K562 (cell line): Measurements from ENCODE around the gene MBNL2. TPM values are rescaled to one million over a fixed set of nuclear protein-coding genes. Genes with fewer than 3 reads are reported as not detected.

Experiments
- ATAC-seq: fragments of 200-7000 bp; cut with Tn5 transposase; 3 replicates; pipeline ENCODE4 v1.9.1; 2020; ENCODE audit warnings: moderate library complexity
- BruUV-seq: library from RNA; stranded (reverse); fragments of 400-500 nt; replicated peaks from 2 replicates; lab custom pipeline; 2021; lab: Mats Ljungman, UMichigan
- CTCF ChIA-PET: fragments of 300-600 bp; formaldehyde crosslinking; extraction: SDS; loops from one replicate; lab custom pipeline; 2021; ENCODE audit warnings: low intra/inter-chr PET ratio; lab: Yijun Ruan, JAX
- POLR2A ChIA-PET: fragments of 300-600, 350-650 bp; sonication (Branson Sonifier 250); formaldehyde crosslinking; extraction: SDS; loops from one replicate; lab custom pipeline; 2021; ENCODE audit warnings: antibody characterized with exemption, inconsistent platforms; lab: Yijun Ruan, JAX
- DNase-seq, 4 experiments: peaks; one replicate each; pipeline versions ENCODE4 v3.0.0 to v3.0.0-alpha.2; 2011 to 2018; ENCODE audit warnings: low spot score in 3 of 4, mixed read lengths in 3 of 4; ENCODE audit errors: extremely low read depth in 1 of 4
- FAIRE-seq: peaks from 2 replicates; lab custom pipeline; 2011; peaks lifted over from hg19 to GRCh38; lab: Jason Lieb, UNC
- H2AFZ ChIP-seq: 2 replicates; pipeline ENCODE4 v1.6.0; 2011; ENCODE audit warnings: low read depth, low read length, control low read depth, inconsistent platforms
- H3K27ac ChIP-seq: fragments of 200-600 bp; 3 replicates; pipeline ENCODE4 v1.8.0; 2011; ENCODE audit warnings: low read depth, mild to moderate bottlenecking, control low read depth, inconsistent platforms, low read length, moderate library complexity, mixed read lengths; ENCODE audit errors: extremely low read depth
- H3K27me3 ChIP-seq, 2 experiments: fragments of 300-600 bp in 1 of 2; 2 replicates in 1 of 2; 3 replicates in 1 of 2; pipeline versions ENCODE4 v1.6.0 to v1.8.0; 2011; ENCODE audit warnings: inconsistent platforms in 2 of 2, low read length in 2 of 2, mild to moderate bottlenecking in 1 of 2, mixed read lengths in 1 of 2, moderate library complexity in 1 of 2; ENCODE audit not compliant: control insufficient read depth in 2 of 2, insufficient read depth in 2 of 2
- H3K36me3 ChIP-seq: fragments of 300-600 bp; 3 replicates; pipeline ENCODE4 v1.8.0; 2011; ENCODE audit warnings: mild to moderate bottlenecking, low read length, inconsistent platforms; ENCODE audit not compliant: control insufficient read depth, insufficient read depth
- H3K4me1 ChIP-seq, 2 experiments: fragments of 200-600 bp in 1 of 2; replicated peaks in 1 of 2; 2 replicates in 1 of 2; 3 replicates in 1 of 2; pipeline versions ENCODE4 v1.5.1 to v1.8.0; 2011; ENCODE audit warnings: inconsistent platforms in 2 of 2, low read length in 2 of 2, mild to moderate bottlenecking in 1 of 2, mixed read lengths in 1 of 2, moderate library complexity in 1 of 2; ENCODE audit not compliant: control insufficient read depth in 2 of 2, insufficient read depth in 2 of 2
- H3K4me2 ChIP-seq: 2 replicates; pipeline ENCODE4 v1.6.1; 2011; ENCODE audit warnings: low read length, control low read depth, inconsistent platforms, mixed read lengths; ENCODE audit not compliant: insufficient read depth
- H3K4me3 ChIP-seq: fragments of 200-600 bp; sonication (generic), shearing (Covaris generic); 2 replicates; pipeline ENCODE4 v1.5.1; 2016; ENCODE audit warnings: control low read depth, inconsistent platforms
- H3K79me2 ChIP-seq: fragments of 200-600 bp; 3 replicates; pipeline ENCODE4 v1.8.0; 2011; ENCODE audit warnings: low read length, inconsistent platforms; ENCODE audit not compliant: control insufficient read depth, insufficient read depth
- H3K9ac ChIP-seq, 2 experiments: 2 replicates each; pipeline versions ENCODE4 v1.6.0 to v1.6.1; 2011; ENCODE audit warnings: low read depth in 2 of 2, low read length in 2 of 2, control low read depth in 1 of 2, inconsistent platforms in 1 of 2, mild to moderate bottlenecking in 1 of 2, mixed read lengths in 1 of 2; ENCODE audit not compliant: insufficient read depth in 1 of 2
- H3K9me1 ChIP-seq: one replicate; pipeline ENCODE4 v1.6.0; 2011; ENCODE audit warnings: inconsistent platforms, mild to moderate bottlenecking, low read length, moderate library complexity; ENCODE audit not compliant: control insufficient read depth, insufficient read depth
- H3K9me3 ChIP-seq: replicated peaks from 2 replicates; pipeline ENCODE4 v1.5.1; 2011; ENCODE audit warnings: low read depth, low read length, inconsistent platforms; ENCODE audit not compliant: control insufficient read depth, insufficient read depth
- H4K20me1 ChIP-seq: replicated peaks from 2 replicates; pipeline ENCODE4 v1.6.1; 2011; ENCODE audit warnings: low read length, inconsistent platforms, mixed read lengths; ENCODE audit not compliant: control insufficient read depth, insufficient read depth
- HOMEZ ChIP-seq: fragments of 250-450 bp; sonication (Bioruptor Pico); IDR thresholded peaks from 2 replicates; pipeline ENCODE4 v1.4.0; 2020; ENCODE audit warnings: mild to moderate bottlenecking, moderate library complexity
- MNT ChIP-seq, 2 experiments: fragments of 450-650 bp; conservative IDR thresholded peaks; 2 replicates each; pipeline ENCODE4 v1.6.1; 2017; ENCODE audit warnings: mild to moderate bottlenecking in 2 of 2, moderate library complexity in 2 of 2
- TEAD1 ChIP-seq, 2 experiments: fragments of 450-650 bp in 1 of 2; sonication (generic) in 1 of 2; formaldehyde crosslinking; IDR thresholded peaks; 2 replicates each; pipeline versions ENCODE4 v1.4.0 to v1.8.0; 2020 to 2022; ENCODE audit warnings: mild to moderate bottlenecking in 2 of 2, missing genetic modification reagents in 1 of 2
- ZNF280B ChIP-seq: fragments of 250-450 bp; sonication (Bioruptor Pico); IDR thresholded peaks from 2 replicates; pipeline ENCODE4 v1.5.1; 2021; ENCODE audit warnings: mild to moderate bottlenecking
- ZNF311 ChIP-seq: fragments of 250-450 bp; sonication (Bioruptor Pico); IDR thresholded peaks from 2 replicates; pipeline ENCODE4 v1.4.0; 2020; ENCODE audit warnings: mild to moderate bottlenecking, moderate library complexity
- ZNF395 ChIP-seq: fragments of 200-800 bp; sonication (Bioruptor generic); IDR thresholded peaks from 2 replicates; pipeline ENCODE4 v1.6.1; 2017; ENCODE audit warnings: missing genetic modification characterization, missing compliant biosample characterization
- WGBS: fragments of 100-300 bp; shearing (Covaris generic); methylation state at CpG from one replicate; pipeline ENCODE4 v1.1.6; 2016; ENCODE audit warnings: low coverage, mixed read lengths; ENCODE audit not compliant: insufficient coverage; ENCODE audit errors: missing lambda C conversion rate; 5-methylcytosine and 5-hydroxymethylcytosine counted together
- in situ Hi-C: fragments of 300-500 bp; cut with MboI; formaldehyde crosslinking; loops from 4 replicates; pipeline ENCODE4 v1.15.0; 2018; ENCODE audit warnings: inconsistent platforms, mixed read lengths
- intact Hi-C: fragments of 100-400 bp; cut with micrococcal nuclease; formaldehyde crosslinking; loops from 2 replicates; pipeline ENCODE4 v1.14.2; 2022
- polyA plus RNA-seq, 8 experiments: library from polyadenylated mRNA; depleted of rRNA in 4 of 8; stranded (reverse) in 5 of 8; unstranded in 3 of 8; fragments of >200 nt; fragmentation: Nextera tagmentation in 2 of 8; fragmentation: Illumina TruSeq in 1 of 8; extraction: Ambion mirVana in 2 of 8; extraction: Trizol in 1 of 8; gene quantifications; 2 replicates each; pipeline versions ENCODE4 v1.2.1 to v1.2.3, GENCODE V29; 2011 to 2014; ENCODE audit warnings: inconsistent platforms in 1 of 8, missing spikeins in 1 of 8
- total RNA-seq, 7 experiments: library from RNA; depleted of rRNA in 6 of 7; stranded (reverse); fragments of >200 nt in 6 of 7; fragmentation: Illumina TruSeq in 2 of 7; extraction: Trizol in 2 of 7; gene quantifications; 2 replicates each; pipeline versions ENCODE4 v1.2.1 to v1.2.3, GENCODE V29; 2011 to 2021; ENCODE audit warnings: low replicate concordance in 1 of 7

Gene MBNL2
- total and polyA plus RNA-seq, 9 of the 15 experiments (the other 6 are each of a cell fraction or from before 2014, with no cell fraction given): 7.0 to 24.8 (median 13.8) TPM

GRCh38 chr13:97332742-97333141 is 110.6 kb downstream of the MBNL2 start (continued):
- TF ChIP-seq HOMEZ (CRISPR knock-in tag) (no peak), ZNF311 (CRISPR knock-in tag) (no peak)

- intact Hi-C loops: no loop called here
- FAIRE-seq (no peak), DNase-seq (no peak), ATAC-seq (no peak)
- no TSS peak for BruUV-seq
- H3K4me2 ChIP-seq: no peak overlapping the region
- H2AFZ ChIP-seq: no peak overlapping the region
- H3K4me3 ChIP-seq: no peak overlapping the region
- peaks cover 0 to 6% of the 10 kb centered on the region in 2 experiments; a peak in 2 of 5 replicates for H3K4me1 ChIP-seq
- POLR2A ChIA-PET: interaction anchor here (1.0 kb wide), 1 partner anchor 18 kb away, joined by 3 read pairs; no protein-coding TSS in a partner anchor
- no peak overlapping the region for H3K9ac ChIP-seq
- H3K36me3 ChIP-seq: peaks cover 8% of the 10 kb centered on the region; the same call in 1 of the 3 replicates
- H3K9me3 ChIP-seq: no peaks in the 10 kb centered on the region
- 0 out of 2 replicates have a peak, but pooled peaks cover 4% of the 10 kb centered on the region for H4K20me1 ChIP-seq
- H3K79me2 ChIP-seq: peaks cover 17% of the 10 kb centered on the region; the same call in 2 of the 3 replicates
- TF ChIP-seq MNT (conservative IDR thresholded peaks at IDR 0.05) (no peak), TEAD1 (CRISPR knock-in tag; IDR thresholded peaks at IDR 0.05) (no peak), ZNF280B (CRISPR knock-in tag) (no peak), ZNF395 (CRISPR knock-in tag) (no peak)
- no peak overlapping the region for H3K27ac ChIP-seq
- peaks cover 2% of the 10 kb centered on the region for H3K9me1 ChIP-seq
- WGBS: 90% methylated on average over 2 of the region's 6 CpGs
- in situ Hi-C loops: no loop called here
- H3K27me3 ChIP-seq: no peaks in the 10 kb centered on the region
- CTCF ChIA-PET: no interaction called here
These were observed 111.8 kb downstream of the MBNL2 start for GRCh38 chr13:97333983-97334382.
